ENCODE data around the gene RBL1.

RBL1 gene, protein sequence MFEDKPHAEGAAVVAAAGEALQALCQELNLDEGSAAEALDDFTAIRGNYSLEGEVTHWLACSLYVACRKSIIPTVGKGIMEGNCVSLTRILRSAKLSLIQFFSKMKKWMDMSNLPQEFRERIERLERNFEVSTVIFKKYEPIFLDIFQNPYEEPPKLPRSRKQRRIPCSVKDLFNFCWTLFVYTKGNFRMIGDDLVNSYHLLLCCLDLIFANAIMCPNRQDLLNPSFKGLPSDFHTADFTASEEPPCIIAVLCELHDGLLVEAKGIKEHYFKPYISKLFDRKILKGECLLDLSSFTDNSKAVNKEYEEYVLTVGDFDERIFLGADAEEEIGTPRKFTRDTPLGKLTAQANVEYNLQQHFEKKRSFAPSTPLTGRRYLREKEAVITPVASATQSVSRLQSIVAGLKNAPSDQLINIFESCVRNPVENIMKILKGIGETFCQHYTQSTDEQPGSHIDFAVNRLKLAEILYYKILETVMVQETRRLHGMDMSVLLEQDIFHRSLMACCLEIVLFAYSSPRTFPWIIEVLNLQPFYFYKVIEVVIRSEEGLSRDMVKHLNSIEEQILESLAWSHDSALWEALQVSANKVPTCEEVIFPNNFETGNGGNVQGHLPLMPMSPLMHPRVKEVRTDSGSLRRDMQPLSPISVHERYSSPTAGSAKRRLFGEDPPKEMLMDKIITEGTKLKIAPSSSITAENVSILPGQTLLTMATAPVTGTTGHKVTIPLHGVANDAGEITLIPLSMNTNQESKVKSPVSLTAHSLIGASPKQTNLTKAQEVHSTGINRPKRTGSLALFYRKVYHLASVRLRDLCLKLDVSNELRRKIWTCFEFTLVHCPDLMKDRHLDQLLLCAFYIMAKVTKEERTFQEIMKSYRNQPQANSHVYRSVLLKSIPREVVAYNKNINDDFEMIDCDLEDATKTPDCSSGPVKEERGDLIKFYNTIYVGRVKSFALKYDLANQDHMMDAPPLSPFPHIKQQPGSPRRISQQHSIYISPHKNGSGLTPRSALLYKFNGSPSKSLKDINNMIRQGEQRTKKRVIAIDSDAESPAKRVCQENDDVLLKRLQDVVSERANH

DNA sequence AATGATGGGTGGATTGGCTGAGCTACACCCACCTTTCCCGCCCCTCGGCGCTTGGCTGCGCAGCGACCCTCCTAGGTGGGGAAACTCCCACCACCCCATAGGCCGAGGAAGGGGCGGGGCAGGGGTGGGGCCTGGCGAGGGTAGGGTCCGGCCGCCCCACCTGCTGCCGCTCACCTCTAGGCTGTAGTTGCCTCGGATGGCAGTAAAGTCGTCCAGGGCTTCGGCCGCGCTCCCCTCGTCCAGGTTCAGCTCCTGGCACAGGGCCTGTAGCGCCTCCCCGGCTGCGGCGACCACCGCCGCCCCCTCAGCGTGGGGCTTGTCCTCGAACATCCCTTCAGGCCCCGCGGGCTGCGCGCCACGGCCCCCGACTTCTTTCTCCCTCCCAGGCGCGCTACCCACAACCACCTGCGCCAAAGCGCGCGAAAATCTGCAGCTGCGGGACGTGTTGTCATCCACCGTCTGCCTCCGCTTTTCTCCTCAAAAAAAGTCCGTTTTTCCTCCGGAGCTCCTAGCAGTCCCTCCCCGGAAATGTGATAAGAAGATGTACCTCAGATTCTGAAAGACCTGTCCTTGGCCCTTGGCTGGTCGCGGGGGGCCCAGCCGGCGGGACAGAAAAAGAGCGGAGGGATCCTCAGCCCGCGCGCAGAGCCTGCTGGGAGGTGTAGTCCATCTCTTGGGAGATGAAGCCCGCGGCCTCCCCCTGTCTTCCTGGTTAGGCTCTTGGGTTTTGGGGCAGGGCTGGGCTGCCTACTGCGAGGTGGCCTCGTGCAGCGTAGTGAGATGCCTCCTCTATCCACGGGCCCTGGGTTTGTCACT, at the start of gene RBL1:
RBL1 (minus strand) TSS at position 399 of the 816 bp plus-strand sequence; CDS start at position 330, 69 bp downstream.
- Histone ChIP-seq H4K20me1 (ENCODE audit: insufficient read depth) (no peaks in the 10 kb centered on the region), H3K4me1 (ENCODE audit: low read depth, poor library complexity, severe bottlenecking) (peaks cover 19% of the 10 kb centered on the region), H3K27me3 (ENCODE audit: insufficient read depth, low read depth) (no peaks in the 10 kb centered on the region), H3K4me3 (IDR thresholded peaks at IDR 0.05; ENCODE audit: insufficient read depth, low read depth, low read length) (no peak within 1 kb of the TSS), H3K79me2 (ENCODE audit: insufficient read depth, low read depth) (peaks cover 48% of the 10 kb centered on the region), H2AFZ (ENCODE audit: low read depth) (peak within 1 kb of the TSS; percentile 98), H3K36me3 (ENCODE audit: insufficient read depth) (no peaks in the 10 kb centered on the region), H3K27ac (peak within 1 kb of the TSS; percentile 92), H3K4me2 (peak within 1 kb of the TSS; percentile 94), H3K9ac (peak within 1 kb of the TSS; percentile 99)
- TF ChIP-seq, protein P1, sequence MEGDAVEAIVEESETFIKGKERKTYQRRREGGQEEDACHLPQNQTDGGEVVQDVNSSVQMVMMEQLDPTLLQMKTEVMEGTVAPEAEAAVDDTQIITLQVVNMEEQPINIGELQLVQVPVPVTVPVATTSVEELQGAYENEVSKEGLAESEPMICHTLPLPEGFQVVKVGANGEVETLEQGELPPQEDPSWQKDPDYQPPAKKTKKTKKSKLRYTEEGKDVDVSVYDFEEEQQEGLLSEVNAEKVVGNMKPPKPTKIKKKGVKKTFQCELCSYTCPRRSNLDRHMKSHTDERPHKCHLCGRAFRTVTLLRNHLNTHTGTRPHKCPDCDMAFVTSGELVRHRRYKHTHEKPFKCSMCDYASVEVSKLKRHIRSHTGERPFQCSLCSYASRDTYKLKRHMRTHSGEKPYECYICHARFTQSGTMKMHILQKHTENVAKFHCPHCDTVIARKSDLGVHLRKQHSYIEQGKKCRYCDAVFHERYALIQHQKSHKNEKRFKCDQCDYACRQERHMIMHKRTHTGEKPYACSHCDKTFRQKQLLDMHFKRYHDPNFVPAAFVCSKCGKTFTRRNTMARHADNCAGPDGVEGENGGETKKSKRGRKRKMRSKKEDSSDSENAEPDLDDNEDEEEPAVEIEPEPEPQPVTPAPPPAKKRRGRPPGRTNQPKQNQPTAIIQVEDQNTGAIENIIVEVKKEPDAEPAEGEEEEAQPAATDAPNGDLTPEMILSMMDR (conservative IDR thresholded peaks at IDR 0.05; ENCODE audit: low read depth, low read length), result peak; percentile 40

DNA sequence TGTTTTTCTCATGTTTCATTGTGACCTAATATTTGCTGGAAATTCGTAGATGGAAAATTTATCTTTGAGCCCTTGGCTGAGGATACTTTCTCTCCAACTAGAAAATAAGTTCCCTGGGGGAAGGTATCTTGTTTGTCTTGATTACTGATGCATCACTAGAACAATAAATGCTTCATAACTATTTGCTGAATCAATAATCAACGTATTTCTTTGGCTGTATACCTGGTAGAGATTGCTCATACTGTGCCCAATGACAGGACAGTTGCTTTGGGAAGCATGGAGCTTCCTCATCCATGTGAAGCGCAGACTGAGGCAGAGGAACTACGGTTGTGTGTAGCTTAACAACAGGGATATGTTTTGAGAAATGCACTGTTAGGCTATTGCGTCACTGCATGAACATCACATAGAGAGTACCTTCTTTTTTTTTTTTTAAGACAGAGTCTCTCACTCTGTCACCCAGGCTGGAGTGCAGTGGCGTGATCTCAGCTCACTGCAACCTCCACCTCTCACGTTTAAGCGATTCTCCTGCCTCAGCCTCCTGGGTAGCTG, 49.1 kb upstream of the RBL1 start:
- H2AFZ ChIP-seq (ENCODE audit: low read depth), result no peak overlapping the region
- H3K9ac ChIP-seq, result no peak overlapping the region
- no peaks in the 10 kb centered on the region for H3K4me1 ChIP-seq (ENCODE audit: low read depth, poor library complexity, severe bottlenecking)
- no peak overlapping the region for H3K27ac ChIP-seq
- no peak overlapping the region for H3K4me2 ChIP-seq
- H3K79me2 ChIP-seq (ENCODE audit: insufficient read depth, low read depth), result no peaks in the 10 kb centered on the region
- no peaks in the 10 kb centered on the region for H4K20me1 ChIP-seq (ENCODE audit: insufficient read depth)
- TF ChIP-seq, protein P1 (conservative IDR thresholded peaks at IDR 0.05; ENCODE audit: low read depth, low read length), result no peak
- no peaks in the 10 kb centered on the region for H3K27me3 ChIP-seq (ENCODE audit: insufficient read depth, low read depth)
- H3K36me3 ChIP-seq (ENCODE audit: insufficient read depth), result no peaks in the 10 kb centered on the region
- no peak overlapping the region for H3K4me3 ChIP-seq (IDR thresholded peaks at IDR 0.05; ENCODE audit: insufficient read depth, low read depth, low read length)

DNA sequence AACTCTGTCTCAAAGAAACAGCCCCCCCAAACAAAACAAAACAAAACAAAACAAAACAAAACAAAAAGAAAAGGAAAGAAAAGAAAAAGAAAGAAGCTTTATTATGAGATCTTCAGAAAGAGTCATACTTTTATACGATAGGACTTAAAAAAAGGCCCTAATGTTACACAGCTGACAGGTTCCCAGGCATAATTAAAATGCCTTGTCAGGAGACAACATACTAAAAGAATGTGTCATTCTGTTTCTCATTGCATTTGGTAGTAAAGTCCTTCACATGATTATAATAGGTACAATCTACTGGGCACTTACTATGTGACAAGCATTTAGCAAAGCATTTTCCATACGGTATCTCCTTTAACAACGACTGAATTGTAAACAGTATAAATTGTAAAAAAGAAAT, 46.9 kb upstream of the RBL1 start:
- TF ChIP-seq, protein P1 (conservative IDR thresholded peaks at IDR 0.05; ENCODE audit: low read depth, low read length), result no peak
- Histone ChIP-seq H3K27ac (no peak overlapping the region), H3K36me3 (ENCODE audit: insufficient read depth) (no peaks in the 10 kb centered on the region), H3K4me1 (ENCODE audit: low read depth, poor library complexity, severe bottlenecking) (no peaks in the 10 kb centered on the region), H3K27me3 (ENCODE audit: insufficient read depth, low read depth) (no peaks in the 10 kb centered on the region), H4K20me1 (ENCODE audit: insufficient read depth) (no peaks in the 10 kb centered on the region), H2AFZ (ENCODE audit: low read depth) (no peak overlapping the region), H3K4me2 (no peak overlapping the region), H3K9ac (no peak overlapping the region), H3K4me3 (IDR thresholded peaks at IDR 0.05; ENCODE audit: insufficient read depth, low read depth, low read length) (no peak overlapping the region), H3K79me2 (ENCODE audit: insufficient read depth, low read depth) (no peaks in the 10 kb centered on the region)

DNA sequence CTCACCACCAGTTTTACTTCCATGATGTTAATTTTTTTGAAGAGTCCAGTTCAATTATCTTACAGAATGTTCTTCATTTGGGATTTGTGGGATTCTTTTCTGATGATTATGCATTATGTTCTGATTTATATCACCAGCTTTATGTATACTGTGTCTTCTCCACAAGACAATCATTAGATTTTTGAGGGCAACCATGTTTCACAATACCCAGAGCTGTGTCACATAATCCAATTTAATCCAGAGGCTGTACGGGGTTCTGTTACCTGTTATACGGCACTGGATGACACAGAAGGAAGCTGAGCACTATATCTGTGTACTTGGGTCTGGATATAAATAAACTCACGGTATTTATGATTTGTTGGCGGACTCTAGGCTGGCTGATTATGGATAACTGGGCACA, 41.8 kb upstream of the RBL1 start:
- Histone ChIP-seq H3K4me1 (ENCODE audit: low read depth, poor library complexity, severe bottlenecking) (no peaks in the 10 kb centered on the region), H2AFZ (ENCODE audit: low read depth) (no peak overlapping the region), H3K4me3 (IDR thresholded peaks at IDR 0.05; ENCODE audit: insufficient read depth, low read depth, low read length) (no peak overlapping the region), H4K20me1 (ENCODE audit: insufficient read depth) (no peaks in the 10 kb centered on the region), H3K4me2 (no peak overlapping the region), H3K27ac (no peak overlapping the region), H3K79me2 (ENCODE audit: insufficient read depth, low read depth) (no peaks in the 10 kb centered on the region), H3K9ac (no peak overlapping the region), H3K27me3 (ENCODE audit: insufficient read depth, low read depth) (no peaks in the 10 kb centered on the region), H3K36me3 (ENCODE audit: insufficient read depth) (no peaks in the 10 kb centered on the region)
- TF ChIP-seq, protein P1 (conservative IDR thresholded peaks at IDR 0.05; ENCODE audit: low read depth, low read length), result no peak
